GM18511 (cell line): ENCODE data around the gene TRRAP.

Experiments used
- ATAC-seq: cut with Tn5 transposase; IDR thresholded peaks from one replicate; pipeline ENCODE4 v1.9.1; 2021; ENCODE audit warnings: mild to moderate bottlenecking, moderate library complexity; ENCODE audit not compliant: unreplicated experiment

TRRAP gene

GRCh38 chr7:99002148-99002826 lies 124.0 kb downstream of the TRRAP start:
- no peak for ATAC-seq

- no peak for ATAC-seq
Measured at GRCh38 chr7:99002827-99003212, 124.5 kb downstream of the TRRAP start.

DNA sequence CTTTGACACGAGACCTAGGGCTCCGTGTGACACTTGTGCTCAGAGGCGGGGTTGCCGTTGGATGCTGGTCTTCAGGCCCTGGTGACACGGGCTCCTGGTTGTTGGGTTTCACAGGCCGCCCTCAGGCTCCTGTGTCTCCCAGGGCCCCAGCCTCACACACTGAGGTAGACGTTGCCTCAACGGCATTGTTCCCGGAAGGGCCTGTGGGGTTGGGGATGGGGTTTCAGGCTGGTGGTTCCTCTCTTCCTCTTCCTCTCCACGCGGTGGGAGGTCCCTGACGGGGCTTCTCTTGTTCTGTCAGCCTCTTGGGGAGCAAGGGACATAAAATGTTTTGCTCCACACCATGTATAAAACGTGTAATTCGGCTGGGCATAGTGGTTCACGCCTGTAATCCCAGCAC lies 125.1 kb downstream of the TRRAP start:
- ATAC-seq: no peak

GRCh38 chr7:99004216-99004615 lies 125.9 kb downstream of the TRRAP start:
- ATAC-seq: no peak

DNA sequence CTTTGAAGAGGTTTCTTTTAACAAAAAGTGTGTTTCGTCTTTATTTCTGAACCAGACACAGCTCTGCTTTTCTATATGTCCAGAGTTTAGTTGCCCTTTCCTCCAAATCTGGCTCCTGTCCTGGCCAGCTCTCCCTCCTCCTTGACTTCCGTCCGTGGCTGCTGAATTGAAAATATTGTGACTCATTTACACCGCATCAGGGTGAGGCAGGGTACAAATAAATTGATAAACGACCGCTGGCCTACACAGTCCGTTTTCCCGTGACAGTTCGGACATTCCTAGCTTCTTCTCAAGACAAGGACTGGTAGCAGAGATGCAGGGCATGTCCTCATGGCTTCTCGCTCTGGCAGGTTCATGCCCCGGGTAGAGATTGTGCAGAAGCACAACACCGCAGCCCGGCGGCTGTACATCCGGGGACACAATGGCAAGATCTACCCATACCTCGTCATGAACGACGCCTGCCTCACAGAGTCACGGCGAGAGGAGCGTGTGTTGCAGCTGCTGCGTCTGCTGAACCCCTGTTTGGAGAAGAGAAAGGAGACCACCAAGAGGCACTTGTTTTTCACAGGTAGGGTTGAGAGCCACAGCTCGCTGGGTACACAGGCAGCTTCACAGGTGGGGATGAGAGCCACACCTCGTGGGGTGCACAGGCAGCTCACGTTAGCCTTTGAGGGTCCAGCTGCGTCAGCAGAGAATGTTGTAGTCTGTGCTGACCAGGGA lies 126.6 kb downstream of the TRRAP start:
- no peak for ATAC-seq

DNA sequence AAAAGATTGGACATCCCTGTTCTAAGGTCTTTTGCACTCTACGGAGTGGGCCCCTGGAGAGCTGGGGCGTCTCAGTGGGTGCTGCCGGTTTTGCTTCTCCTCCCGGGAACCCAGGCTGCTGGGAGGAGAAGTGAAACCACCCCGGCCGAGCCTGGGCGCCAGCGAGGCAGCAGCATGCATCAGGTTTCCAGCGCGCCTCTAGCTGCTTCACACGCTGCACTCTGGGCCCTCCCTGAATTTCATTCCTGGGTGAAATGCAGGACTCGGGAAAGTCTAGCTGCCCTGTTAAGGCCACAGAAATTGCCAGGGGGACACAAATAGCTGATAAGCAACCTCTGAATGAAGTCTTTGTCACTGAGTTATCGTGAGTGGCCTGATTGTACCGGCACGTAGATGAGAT lies 127.4 kb downstream of the TRRAP start:
- no peak for ATAC-seq

DNA sequence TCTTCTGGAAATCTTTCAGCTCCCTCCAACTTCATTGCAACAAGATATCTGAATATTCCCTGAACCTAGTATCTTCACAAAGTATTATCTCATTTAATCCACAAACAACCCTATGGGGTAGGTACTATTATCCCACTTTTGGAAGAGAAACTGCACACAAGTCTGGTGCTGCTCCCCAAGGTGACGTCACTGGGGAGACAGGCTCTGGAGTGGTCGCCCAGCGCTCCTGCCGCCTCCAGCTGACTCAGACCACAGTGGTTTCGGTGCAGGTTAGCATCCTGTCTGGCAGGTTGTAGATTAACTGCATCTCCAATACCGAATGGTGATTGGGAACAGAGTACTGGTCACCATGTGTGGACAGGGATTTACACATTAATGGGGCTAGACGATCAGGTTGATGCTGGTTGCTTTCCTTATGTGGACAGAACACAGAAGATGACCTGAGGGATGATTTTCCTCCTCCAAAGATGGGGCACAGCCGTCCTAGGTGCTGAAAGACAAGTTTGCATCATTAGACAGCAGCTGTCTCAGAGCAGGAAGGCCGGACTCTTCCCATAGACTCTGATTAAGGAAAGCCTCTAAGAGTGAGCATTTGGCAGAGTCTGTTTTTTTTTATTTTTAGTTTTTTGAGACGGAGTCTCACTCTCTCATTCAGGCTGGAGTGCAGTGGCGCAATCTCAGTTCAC lies 128.6 kb downstream of the TRRAP start:
- no peak for ATAC-seq

GRCh38 chr7:99008181-99008631 lies 129.9 kb downstream of the TRRAP start:
- ATAC-seq: no peak

DNA sequence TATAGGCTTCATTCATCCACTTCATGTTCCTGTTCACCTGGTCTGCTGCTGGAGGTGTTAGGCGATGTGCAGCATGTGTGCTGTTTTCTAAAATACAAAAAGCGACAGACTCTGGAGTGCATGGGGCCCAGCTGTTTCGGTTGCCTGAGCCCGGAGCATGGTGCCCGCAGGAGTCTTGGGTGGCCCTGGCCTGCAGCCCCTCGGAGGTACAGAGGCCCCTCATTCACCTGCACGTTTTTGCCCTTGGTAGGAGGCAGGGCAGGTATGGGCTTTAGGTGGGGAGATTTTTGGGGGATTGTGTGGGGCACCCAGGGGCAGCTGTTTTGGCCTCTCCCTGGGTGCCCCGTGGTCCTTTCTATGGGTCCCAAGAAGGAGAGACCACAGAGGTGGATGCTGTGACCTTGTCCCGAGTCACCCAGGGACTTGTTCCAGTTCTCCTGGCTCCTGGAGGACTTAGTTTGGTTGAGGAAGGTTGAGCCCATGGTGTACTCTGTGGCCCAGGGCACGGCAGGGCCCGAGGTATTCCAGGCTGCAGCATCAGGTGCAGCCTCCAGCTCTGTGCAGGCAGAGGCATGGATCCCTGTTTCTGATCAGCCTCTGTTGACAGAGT lies 130.7 kb downstream of the TRRAP start:
- no peak for ATAC-seq

DNA sequence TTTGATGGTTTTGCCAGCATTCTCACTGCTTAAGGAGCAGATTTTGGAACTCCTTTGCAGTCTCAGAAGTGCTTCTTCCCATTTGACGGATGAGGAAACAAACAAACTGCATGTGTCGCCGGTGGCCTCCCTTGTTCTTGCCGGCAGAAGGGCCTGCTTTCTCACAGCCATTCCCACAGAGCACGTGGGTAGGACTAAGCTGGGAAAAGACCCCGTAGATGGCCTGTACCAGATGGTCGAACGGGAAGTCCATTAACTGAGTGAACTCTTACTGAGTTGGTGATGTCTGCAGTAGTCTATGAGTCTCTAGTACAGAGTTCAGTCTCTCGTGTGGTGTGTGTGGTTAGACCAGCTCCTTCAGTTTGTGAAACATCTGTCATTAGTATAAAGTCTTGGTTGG lies 131.9 kb downstream of the TRRAP start:
- no peak for ATAC-seq

- no peak for ATAC-seq
Measured at GRCh38 chr7:99011341-99011705, 133.0 kb downstream of the TRRAP start.

DNA sequence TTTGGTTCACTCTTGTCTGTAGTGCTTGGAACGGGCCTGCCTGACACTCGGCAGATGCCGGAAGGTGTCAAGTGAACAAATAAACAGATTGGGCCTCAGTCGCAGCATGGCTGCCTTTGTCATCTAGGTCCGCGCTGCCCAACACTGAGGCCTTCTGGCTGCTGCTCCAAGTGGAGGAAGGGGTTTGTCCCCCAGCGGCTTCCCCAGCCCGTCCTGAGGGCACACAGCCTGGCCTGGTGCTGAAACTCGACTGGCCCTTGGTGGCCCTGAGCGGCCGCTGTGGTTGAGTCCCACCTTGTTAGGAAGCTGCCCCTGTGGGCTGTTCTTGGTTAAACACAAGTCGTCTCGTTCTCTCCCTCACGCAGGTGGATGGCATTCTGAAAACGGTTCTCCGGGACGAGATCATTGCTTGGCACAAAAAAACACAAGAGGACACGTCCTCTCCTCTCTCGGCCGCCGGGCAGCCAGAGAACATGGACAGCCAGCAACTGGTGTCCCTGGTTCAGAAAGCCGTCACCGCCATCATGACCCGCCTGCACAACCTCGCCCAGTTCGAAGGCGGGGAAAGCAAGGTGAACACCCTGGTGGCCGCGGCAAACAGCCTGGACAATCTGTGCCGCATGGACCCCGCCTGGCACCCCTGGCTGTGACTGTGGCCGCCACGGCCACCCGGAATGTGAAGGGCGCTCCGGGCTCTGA lies 133.5 kb downstream of the TRRAP start:
- ATAC-seq: no peak

DNA sequence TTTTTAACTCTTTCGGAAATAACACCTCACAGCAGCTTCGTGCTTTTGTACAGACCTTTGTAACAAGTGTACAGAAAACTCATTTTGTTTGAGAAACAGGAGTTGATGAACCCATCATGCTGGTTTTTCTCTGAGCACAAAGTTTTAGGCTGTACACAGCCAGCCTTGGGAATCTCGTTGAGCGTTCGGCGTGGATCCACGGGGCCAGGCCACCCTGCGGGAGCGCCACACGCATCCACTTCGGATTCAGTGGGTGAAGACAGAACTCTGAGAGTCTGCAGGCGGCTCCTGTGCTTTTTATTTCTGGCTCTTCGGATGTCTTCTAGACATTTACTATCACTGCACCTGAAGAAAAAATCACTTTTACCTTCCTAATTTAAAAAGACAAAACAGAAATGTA lies 134.4 kb downstream of the TRRAP start:
- ATAC-seq: no peak

GRCh38 chr7:99013266-99014112 lies 135.2 kb downstream of the TRRAP start:
- ATAC-seq: no peak

DNA sequence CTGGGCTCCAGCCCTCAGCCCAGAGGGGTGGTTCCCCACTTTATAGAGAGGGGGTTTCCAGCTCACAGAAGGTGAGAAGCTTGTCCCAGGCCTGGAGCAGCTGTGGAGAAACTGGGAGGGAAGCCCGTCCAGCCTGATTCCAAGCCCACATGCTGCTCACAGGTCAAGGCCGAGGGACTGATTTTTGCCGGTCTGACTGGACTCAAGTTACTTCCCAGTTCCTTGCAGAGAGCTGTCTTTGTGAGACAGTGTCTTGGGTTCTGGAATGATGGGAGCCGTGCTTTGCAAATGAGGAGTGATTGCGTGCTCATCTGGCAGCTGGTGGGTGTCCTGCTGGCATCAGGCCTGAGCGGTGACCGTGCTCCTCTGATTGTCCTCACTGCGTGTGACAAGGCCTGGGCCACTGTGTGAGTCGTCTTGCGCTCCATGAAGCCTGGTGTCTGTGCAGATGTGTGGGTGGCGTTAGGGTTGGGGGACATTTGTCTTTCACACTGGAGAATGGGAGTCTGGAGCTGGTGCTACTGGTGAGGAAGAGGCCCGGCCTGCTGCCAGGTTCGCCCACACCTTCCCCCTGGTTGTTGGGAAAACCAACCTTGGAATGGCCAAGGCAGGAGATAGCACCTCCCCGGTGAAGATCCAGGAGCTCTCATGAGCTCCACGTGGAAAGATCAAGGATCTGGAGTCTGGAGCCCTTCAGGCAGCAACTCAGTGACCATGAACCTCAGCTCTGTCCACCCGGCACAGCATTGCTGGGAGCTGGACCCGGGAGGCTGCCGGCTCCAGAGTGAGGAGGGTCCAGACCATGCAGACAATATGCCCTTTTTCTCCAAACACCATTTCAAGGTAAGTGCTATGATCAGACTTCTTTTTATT lies 136.0 kb downstream of the TRRAP start:
- ATAC-seq: no peak

GRCh38 chr7:99016196-99016595 lies 137.9 kb downstream of the TRRAP start:
- ATAC-seq: no peak

DNA sequence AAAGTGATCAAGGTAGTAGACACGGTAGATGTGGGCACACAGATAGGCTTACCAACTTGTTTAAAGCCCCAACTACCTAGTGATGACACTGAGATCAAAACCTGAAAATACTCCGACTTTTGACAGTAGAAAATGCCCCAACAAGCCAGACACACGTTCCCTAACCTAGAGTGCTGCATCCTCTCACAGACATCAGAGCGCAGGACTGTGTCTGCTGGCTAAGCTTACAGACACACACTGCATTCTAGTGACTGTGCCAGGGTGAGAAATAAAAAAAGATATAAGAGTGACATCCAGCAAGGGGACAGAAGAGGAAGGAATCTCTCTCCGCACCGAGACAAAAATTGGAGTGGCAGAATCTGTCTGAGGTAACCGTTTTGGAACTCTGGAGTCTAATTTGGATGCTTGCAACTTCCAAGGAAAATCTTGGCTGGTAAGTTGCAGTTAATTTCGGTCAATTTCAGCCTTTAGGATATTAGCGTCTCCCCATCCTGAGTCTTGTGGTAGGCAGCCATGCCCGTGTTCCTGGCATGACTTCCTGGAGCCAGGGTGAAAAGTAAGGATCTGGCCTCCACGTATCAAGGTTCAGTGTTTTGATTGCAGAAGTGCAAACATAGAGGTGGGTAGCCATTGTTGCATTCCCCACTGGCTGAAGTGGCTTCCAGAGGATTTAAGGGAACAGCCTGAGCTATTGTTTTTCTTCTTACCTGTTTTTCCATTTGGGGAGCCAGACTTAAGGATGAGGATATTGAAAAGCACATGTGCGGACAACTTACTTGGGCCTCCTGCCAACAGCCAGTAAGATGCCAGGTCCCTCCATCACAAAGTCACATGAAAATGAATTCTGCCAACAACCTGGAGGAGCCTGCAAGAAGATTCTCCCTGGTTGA lies 141.4 kb downstream of the TRRAP start:
- no peak for ATAC-seq

DNA sequence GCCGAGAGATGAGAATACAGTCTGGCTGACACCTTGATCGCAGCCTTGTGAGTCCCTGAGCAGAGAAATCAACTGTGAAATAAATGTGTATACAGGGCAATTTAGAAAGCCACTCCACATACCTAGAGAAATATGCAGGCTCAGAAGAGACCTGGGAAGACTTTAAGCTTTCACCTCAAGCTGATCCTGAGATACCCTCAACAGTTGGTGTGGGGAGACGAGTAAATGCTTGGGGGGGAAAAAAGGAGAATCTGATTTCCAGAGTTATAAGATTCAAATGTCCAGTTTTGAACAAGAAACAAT lies 142.0 kb downstream of the TRRAP start:
- ATAC-seq: no peak
